Skeletal muscle tissue (tissue), 4 donors: ENCODE data around the gene CGNL1. TPM values are rescaled to one million over a fixed set of nuclear protein-coding genes. Genes with fewer than 3 reads are reported as not detected.

Source experiments
- H3K27ac ChIP-seq: one replicate; pipeline ENCODE4 v1.7.0; 2013; ENCODE audit warnings: mild to moderate bottlenecking, low read depth, low read length, inconsistent platforms
- H3K27me3 ChIP-seq, 3 donors: one replicate each; pipeline ENCODE4 v1.7.0; 2013; ENCODE audit warnings: low read length in 3 of 3; ENCODE audit not compliant: control insufficient read depth in 3 of 3, insufficient read depth in 3 of 3
- H3K36me3 ChIP-seq, 3 donors: one replicate each; pipeline ENCODE4 v1.7.0; 2013; ENCODE audit warnings: low read length in 3 of 3; ENCODE audit not compliant: control insufficient read depth in 3 of 3, insufficient read depth in 3 of 3
- H3K4me1 ChIP-seq, 3 donors: one replicate each; pipeline ENCODE4 v1.7.0; 2013; ENCODE audit warnings: low read length in 3 of 3, mild to moderate bottlenecking in 3 of 3; ENCODE audit not compliant: control insufficient read depth in 3 of 3, insufficient read depth in 3 of 3
- H3K4me3 ChIP-seq, 3 donors: one replicate each; pipeline ENCODE4 v1.7.0; 2013; ENCODE audit warnings: low read length in 3 of 3
- H3K9ac ChIP-seq, 3 donors: one replicate each; pipeline ENCODE4 v1.7.0; 2013; ENCODE audit warnings: low read length in 3 of 3, mild to moderate bottlenecking in 3 of 3, moderate library complexity in 2 of 3, low read depth in 1 of 3
- H3K9me3 ChIP-seq, 3 donors: one replicate each; pipeline ENCODE4 v1.7.0; 2013; ENCODE audit warnings: low read length in 3 of 3; ENCODE audit not compliant: control insufficient read depth in 3 of 3
- total RNA-seq: library from RNA; depleted of rRNA; stranded (reverse); fragments of >200 nt; gene quantifications from one replicate; pipeline ENCODE4 v1.2.3, GENCODE V29; 2014
- donor health status: Osteomylitis.

CGNL1 gene
- total RNA-seq, 1 donor from 2014 or later: 11.5 TPM

- no peaks in the 10 kb centered on the region for H3K27me3 ChIP-seq
- no peaks in the 10 kb centered on the region for H3K9me3 ChIP-seq
- peaks cover 0 to 4% (median 3%) of the 10 kb centered on the region in 3 donors for H3K4me1 ChIP-seq
- no peaks in the 10 kb centered on the region for H3K36me3 ChIP-seq
- no peak overlapping the region for H3K4me3 ChIP-seq
- no peak overlapping the region for H3K9ac ChIP-seq
- no peak overlapping the region for H3K27ac ChIP-seq
These were observed 49.5 kb downstream of the CGNL1 start for GRCh38 chr15:57425842-57426241.

DNA sequence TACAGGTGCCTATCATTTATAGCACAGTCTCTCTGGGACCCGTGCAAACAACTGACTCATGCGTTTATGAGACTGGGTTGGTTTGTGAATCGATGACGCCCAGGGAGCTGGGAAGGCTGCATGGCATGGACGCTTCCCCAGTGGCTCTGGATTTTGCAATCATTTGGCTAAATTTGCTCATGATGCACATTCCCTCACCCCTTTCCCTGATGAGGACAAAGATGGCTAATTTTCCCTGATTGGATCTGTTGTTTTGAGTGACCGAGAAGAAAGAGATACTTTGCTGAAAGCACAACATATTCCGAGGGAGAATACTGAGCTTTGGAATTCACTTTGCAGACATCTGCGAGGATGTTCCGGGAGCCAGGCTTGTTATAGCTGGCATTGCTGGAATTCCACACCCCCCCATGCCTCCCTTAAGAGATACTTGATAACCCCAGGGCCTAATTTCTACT lies 51.1 kb downstream of the CGNL1 start:
- Histone ChIP-seq H3K4me3 (no peak overlapping the region), H3K36me3 (no peaks in the 10 kb centered on the region), H3K9me3 (no peaks in the 10 kb centered on the region), H3K27me3 (no peaks in the 10 kb centered on the region), H3K27ac (no peak overlapping the region), H3K4me1 (peaks cover 0 to 4% (median 3%) of the 10 kb centered on the region in 3 donors), H3K9ac (no peak overlapping the region)

DNA sequence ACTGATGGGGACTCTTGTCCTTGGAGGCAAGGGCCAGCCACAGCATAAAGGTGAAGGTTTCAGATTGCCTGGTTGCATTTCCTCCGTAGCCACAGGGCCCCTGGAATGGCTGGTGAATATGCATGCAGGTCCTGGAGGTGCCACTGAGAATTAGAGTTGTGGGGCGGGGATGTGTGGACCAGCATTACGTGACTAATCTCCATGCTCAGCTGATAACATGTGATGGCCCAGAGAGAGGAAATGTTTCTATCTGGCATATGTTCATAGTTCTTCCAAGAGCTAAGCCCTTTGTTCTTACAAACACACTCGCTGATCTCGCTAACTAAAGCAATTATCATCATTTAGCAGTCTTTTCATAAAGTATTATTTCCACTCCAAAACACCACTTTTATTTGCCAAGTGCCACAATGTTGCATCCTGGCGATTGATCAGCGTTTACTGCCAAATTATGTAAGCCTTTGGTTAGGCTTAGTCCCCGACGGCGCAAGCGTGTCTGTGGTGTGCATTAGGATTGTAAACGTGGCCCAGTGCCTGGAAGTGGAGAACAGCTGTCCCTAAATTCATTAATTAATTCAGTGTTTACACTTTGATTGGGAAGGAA lies 55.9 kb downstream of the CGNL1 start:
- H3K27ac ChIP-seq: no peak overlapping the region
- no peaks in the 10 kb centered on the region for H3K36me3 ChIP-seq
- no peak overlapping the region for H3K9ac ChIP-seq
- no peaks in the 10 kb centered on the region for H3K27me3 ChIP-seq
- no peaks in the 10 kb centered on the region for H3K9me3 ChIP-seq
- H3K4me3 ChIP-seq: no peak overlapping the region
- H3K4me1 ChIP-seq: peaks cover 0 to 6% (median 3%) of the 10 kb centered on the region in 3 donors

DNA sequence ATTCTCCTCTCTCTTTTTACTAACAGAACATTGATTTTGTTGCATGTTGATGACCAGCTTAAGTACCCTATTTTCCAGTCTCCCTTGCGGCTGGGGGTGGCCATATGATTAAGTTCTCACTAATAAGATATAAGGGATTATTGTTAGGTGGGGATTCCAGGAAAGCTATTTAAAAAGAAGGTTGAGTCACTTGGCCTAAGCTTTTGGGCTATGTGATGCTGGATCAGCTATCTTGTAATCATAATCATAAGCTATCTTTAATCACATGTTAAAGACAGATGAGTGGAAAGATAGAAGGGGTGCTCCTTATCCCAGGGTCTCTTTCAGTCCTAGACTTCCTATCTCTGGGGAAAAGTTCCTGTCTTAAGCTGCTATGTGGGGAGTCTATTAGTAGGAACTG lies 59.9 kb downstream of the CGNL1 start:
- H3K27ac ChIP-seq: no peak overlapping the region
- H3K9me3 ChIP-seq: no peaks in the 10 kb centered on the region

GRCh38 chr15:57436961-57437360 lies 60.7 kb downstream of the CGNL1 start:
- no peak overlapping the region for H3K27ac ChIP-seq
- no peaks in the 10 kb centered on the region for H3K9me3 ChIP-seq
- peaks cover 0 to 2% (median 1%) of the 10 kb centered on the region in 3 donors for H3K4me1 ChIP-seq
- no peak overlapping the region for H3K4me3 ChIP-seq
- H3K27me3 ChIP-seq: no peaks in the 10 kb centered on the region
- no peak overlapping the region for H3K9ac ChIP-seq
- H3K36me3 ChIP-seq: no peaks in the 10 kb centered on the region

More for the DNA sequence above, 59.9 kb downstream of the CGNL1 start:
- Histone ChIP-seq H3K9ac (no peak overlapping the region), H3K4me1 (peaks cover 0 to 3% (median 2%) of the 10 kb centered on the region in 3 donors), H3K27me3 (no peaks in the 10 kb centered on the region), H3K4me3 (no peak overlapping the region), H3K36me3 (no peaks in the 10 kb centered on the region)

- Histone ChIP-seq H3K27ac (no peak overlapping the region), H3K4me3 (no peak overlapping the region), H3K27me3 (no peaks in the 10 kb centered on the region), H3K36me3 (no peaks in the 10 kb centered on the region), H3K9me3 (no peaks in the 10 kb centered on the region), H3K9ac (no peak overlapping the region), H3K4me1 (peaks cover 0 to 2% (median 0%) of the 10 kb centered on the region in 3 donors)
These were observed 61.3 kb downstream of the CGNL1 start for GRCh38 chr15:57437564-57437963.

GRCh38 chr15:57438166-57438565 lies 61.9 kb downstream of the CGNL1 start:
- Histone ChIP-seq H3K4me1 (peaks cover 0 to 2% (median 0%) of the 10 kb centered on the region in 3 donors), H3K4me3 (no peak overlapping the region), H3K9me3 (no peaks in the 10 kb centered on the region), H3K27ac (no peak overlapping the region), H3K9ac (no peak overlapping the region), H3K36me3 (no peaks in the 10 kb centered on the region), H3K27me3 (no peaks in the 10 kb centered on the region)

GRCh38 chr15:57439128-57440027 lies 63.1 kb downstream of the CGNL1 start:
- H3K9ac ChIP-seq: no peak overlapping the region

GRCh38 chr15:57440167-57440566 lies 63.9 kb downstream of the CGNL1 start:
- Histone ChIP-seq H3K9ac (no peak overlapping the region), H3K27ac (no peak overlapping the region), H3K36me3 (no peaks in the 10 kb centered on the region), H3K27me3 (no peaks in the 10 kb centered on the region), H3K4me1 (peaks cover 0 to 2% (median 0%) of the 10 kb centered on the region in 3 donors), H3K4me3 (no peak overlapping the region), H3K9me3 (no peaks in the 10 kb centered on the region)

More at GRCh38 chr15:57439128-57440027, 63.1 kb downstream of the CGNL1 start:
- Histone ChIP-seq H3K27ac (no peak overlapping the region), H3K9me3 (no peaks in the 10 kb centered on the region), H3K27me3 (no peaks in the 10 kb centered on the region), H3K4me3 (no peak overlapping the region), H3K36me3 (no peaks in the 10 kb centered on the region), H3K4me1 (peaks cover 0 to 2% (median 0%) of the 10 kb centered on the region in 3 donors)

- peaks cover 0 to 2% (median 0%) of the 10 kb centered on the region in 3 donors for H3K4me1 ChIP-seq
These were observed 64.5 kb downstream of the CGNL1 start for GRCh38 chr15:57440799-57441198.

More at GRCh38 chr15:57440799-57441198, 64.5 kb downstream of the CGNL1 start:
- H3K36me3 ChIP-seq: no peaks in the 10 kb centered on the region
- no peak overlapping the region for H3K4me3 ChIP-seq
- H3K9me3 ChIP-seq: no peaks in the 10 kb centered on the region
- no peak overlapping the region for H3K27ac ChIP-seq
- H3K27me3 ChIP-seq: no peaks in the 10 kb centered on the region
- H3K9ac ChIP-seq: no peak overlapping the region
